ENCODE data around the gene TGM1.
A peak's percentile ranks its signal among the peaks of the same experiment; 100 is the strongest.

TGM1 gene

GRCh38 chr14:24274101-24274543 is 11.1 kb upstream of the TGM1 start:
- TF ChIP-seq CTCF (IDR thresholded peaks at IDR 0.05; ENCODE audit: low read depth, low read length), result no peak
- no peak overlapping the region for H3K4me3 ChIP-seq (ENCODE audit: low read depth, low read length)

- no peak for TF ChIP-seq CTCF (IDR thresholded peaks at IDR 0.05; ENCODE audit: low read depth, low read length)
- H3K4me3 ChIP-seq (ENCODE audit: low read depth, low read length), result no peak overlapping the region
These were observed 10.5 kb upstream of the TGM1 start for GRCh38 chr14:24273422-24273998.

- TF ChIP-seq CTCF (IDR thresholded peaks at IDR 0.05; ENCODE audit: low read depth, low read length), result no peak
- H3K4me3 ChIP-seq (ENCODE audit: low read depth, low read length), result no peak overlapping the region
These were observed 9.5 kb upstream of the TGM1 start for GRCh38 chr14:24272467-24272866.

- no peak for TF ChIP-seq CTCF (IDR thresholded peaks at IDR 0.05; ENCODE audit: low read depth, low read length)
- H3K4me3 ChIP-seq (ENCODE audit: low read depth, low read length), result peak overlapping the region; percentile 92
These were observed 8.9 kb upstream of the TGM1 start for GRCh38 chr14:24271834-24272263.

GRCh38 chr14:24271134-24271833 is 8.3 kb upstream of the TGM1 start, which contains the start of gene RABGGTA:
RABGGTA (minus strand) TSS chr14:24271597; CDS start chr14:24271115, 482 bp downstream.
- peak within 1 kb of the TSS; percentile 92 for H3K4me3 ChIP-seq (ENCODE audit: low read depth, low read length)

GRCh38 chr14:24270537-24271133 is 7.7 kb upstream of the TGM1 start:
- H3K4me3 ChIP-seq (ENCODE audit: low read depth, low read length), result peak overlapping the region; percentile 92

More at GRCh38 chr14:24271134-24271833, 8.3 kb upstream of the TGM1 start, which contains the start of gene RABGGTA:
- peak; percentile 59 for TF ChIP-seq CTCF (IDR thresholded peaks at IDR 0.05; ENCODE audit: low read depth, low read length)

More at GRCh38 chr14:24270537-24271133, 7.7 kb upstream of the TGM1 start:
- TF ChIP-seq CTCF (IDR thresholded peaks at IDR 0.05; ENCODE audit: low read depth, low read length), result no peak

Data from WI38 (cell line).